GM21381 (cell line): ENCODE measurements around the gene LSM10.

Experiments used
- ATAC-seq: cut with Tn5 transposase; IDR thresholded peaks from one replicate; pipeline ENCODE4 v1.9.1; 2021; ENCODE audit warnings: mild to moderate bottlenecking, moderate library complexity; ENCODE audit not compliant: unreplicated experiment

The LSM10 gene

DNA sequence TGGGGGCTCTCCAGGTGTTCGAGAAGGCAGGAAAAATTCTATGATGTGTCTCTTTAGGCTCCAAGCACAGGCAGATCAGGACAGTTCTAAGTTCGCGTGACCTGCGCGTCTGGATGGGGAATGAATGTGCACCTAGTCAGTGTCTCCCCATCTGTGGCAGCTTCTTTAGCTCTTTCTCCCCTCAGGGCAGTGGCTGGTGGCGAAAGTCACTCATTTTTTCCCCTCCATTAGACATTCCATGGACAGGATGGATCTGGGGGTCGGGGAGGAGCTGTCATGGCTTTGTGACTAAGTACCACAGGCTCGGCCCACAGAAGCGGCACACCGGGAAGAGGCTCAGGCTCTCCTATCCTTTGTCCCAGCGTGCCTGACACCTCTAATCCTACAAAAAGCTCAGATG lies 43.2 kb downstream of the LSM10 start:
- no peak for ATAC-seq

DNA sequence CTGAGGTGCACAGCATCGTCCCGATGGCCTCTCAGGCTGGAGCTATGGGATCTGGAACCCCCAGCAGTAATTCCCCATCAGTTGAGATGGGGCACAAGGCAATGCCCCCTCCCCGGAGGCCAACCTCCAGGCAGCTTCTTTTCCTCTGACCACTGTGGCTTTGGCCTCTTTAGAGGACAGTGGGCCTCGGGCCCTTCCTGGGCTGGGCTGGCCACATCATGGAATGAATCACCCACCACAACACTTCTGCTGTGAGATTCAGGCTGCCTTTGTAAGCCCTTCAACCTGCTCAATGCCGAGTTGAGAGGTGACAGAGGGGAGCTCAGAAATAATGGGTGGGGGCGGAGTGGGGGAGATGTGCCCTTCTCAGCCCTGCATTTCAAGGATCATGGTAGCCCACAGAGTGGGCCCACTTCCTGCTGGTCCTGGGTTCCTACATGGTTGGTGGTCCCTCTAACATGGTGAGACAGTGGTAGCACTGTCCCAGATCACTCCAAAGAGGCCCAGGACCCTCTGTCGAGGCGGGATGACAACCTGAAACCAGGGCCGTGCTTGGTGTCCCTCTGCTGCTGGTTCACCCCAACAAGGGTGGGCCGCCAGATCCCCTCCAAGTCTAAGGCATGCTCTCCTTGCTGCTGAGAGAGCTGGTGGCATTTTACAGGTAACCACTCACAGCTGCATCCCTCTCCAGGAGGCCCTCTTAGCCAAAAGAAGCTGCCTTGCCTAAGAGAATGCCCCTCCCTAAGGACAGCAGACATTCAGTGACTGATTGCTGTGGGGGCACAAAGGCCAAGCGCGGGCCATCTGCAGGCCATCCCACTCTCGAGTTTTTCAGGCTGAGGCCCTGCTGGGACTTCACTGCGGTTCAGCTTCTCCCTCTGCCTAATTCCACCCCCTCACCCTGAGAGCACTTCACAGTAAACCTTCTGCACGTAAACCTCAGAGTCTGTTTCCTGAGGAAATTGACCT lies 44.5 kb downstream of the LSM10 start:
- no peak for ATAC-seq

DNA sequence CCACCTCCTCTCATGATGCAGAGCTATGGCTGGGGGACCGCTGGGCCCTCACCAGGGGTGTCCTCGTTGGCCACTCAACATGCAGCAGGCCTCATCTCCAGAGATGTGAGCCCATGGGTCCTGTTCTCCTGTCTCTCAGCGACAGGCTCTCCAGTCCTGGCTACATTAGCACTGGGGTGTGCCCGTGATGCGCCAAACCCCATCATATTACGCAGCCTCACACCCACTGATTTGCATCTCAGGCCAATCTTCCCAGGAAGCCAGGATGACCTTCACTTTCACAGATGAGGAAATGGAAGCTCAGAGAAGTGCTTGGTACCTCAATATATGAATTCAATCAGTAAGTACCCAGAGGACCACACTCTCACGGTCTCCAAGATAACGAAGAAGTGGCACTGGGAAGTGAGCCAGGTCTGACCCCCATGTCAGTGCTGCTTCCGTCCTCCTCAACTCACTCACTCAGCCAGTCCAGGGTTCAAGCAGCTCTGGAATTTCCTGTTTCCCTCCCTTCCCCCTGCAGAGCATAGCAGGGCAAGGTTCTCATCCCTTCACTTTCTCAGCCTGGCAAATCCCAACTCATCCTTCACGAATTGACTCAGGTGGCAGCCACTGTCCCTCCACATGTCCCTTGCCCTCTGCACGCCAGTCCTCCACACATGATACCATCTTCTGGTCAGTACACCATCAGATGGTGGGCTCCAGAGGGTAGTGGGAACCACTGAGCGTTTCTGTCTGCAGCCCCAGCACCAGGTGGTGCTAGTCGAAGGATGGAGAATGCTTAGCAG lies 45.4 kb downstream of the LSM10 start:
- ATAC-seq: no peak

DNA sequence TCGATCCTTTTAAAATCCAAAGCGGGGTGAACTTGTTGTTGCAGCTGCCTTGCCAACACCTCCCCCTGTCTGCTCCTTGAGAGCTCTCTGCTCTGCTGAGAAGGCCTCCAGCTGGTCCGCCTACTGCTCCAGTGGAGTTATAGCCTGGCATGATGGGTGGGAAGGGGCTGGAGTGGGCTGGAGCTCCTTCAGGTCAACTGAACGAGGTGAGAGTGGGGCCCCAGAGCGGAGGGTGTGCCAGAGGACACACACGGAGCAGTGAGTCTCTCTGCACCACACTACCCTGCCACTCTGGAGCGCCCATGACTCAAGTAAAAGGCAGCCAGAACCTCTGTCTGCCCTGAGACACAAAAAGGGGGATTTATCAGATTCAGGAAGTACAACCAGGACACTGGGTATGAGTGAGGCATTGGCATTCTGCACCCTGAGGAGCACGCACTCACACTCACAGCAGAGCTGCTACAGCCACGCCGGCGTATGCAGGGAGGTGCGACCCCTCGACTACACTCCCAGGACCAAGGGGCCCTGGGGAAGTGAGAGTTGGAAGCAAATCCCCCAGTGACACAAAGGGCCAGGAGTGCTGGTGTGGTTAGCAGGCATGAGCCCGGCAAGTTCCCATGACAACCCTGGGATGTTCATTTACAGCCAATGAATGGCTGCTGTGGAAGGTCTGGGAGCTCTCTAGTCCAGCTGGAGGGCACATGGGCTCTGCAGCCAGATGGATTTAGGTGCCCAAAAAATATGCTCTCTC lies 46.3 kb downstream of the LSM10 start:
- ATAC-seq: no peak

DNA sequence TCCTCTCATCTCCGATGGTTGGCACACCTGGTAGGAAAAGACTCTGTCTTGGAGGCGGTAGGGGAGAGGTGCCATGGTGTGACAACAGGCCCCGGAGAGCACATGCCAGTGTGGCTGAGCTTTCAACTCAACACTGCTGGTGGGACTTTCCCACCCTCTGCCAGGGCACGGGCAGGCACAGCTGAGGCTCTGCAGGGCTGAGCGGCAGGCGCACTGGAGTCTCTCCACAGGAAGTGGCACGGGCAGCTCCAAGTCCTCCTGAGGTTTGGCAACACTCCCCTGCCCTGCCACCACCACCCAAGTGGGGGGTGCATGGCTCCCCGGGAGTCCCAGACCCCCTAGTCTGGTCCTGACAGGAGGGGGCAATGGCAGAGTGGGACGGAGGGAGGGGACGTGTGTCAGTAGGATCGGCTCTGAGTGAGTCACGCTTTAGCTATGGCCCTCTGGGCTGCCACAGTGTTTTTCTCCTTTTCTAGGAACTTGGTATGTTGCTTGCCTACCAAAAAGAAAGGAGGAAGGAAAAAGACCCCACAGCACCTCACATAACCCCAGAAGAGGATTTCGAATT lies 47.0 kb downstream of the LSM10 start:
- no peak for ATAC-seq

DNA sequence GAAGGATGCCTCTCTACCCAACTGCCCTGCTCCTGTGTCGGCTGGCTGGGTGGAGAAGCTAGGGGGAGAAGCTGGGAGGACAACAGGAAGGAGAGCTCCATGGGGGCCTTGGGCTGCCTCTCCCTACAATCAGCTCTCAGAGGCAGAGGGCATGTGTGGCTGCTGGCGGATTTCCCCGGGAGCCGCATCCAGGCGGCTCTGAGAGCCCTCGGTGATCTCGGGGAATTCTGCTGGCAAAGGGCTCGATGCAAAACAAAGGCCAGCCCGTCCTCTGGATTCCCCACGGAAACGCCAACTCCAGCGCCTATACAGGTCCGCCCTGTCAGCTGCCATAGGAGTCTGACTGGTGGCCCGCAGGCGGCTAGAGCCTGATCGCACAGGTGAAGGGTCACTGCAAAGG lies 47.9 kb downstream of the LSM10 start:
- no peak for ATAC-seq

DNA sequence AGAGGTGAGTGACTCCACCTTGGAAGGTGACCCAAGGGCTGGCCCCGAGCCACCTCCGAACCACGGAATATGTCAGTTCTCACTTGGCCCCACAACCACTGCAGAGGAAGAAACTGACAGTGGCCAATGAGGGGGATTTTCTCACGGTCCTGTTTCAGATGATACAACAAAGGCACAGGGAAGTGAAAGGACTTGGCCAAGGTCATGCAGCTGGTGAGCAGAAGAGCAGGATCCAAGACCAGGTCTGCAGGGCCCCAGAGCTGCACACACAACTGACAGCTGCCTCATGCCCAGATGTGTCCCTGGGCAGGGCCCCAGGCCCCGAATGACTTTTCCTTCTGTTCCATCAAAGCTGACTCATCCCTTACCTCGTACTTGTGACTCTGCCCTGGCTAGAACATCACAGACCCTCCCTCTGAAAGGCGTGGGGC lies 48.5 kb downstream of the LSM10 start:
- peak; percentile 70 for ATAC-seq

DNA sequence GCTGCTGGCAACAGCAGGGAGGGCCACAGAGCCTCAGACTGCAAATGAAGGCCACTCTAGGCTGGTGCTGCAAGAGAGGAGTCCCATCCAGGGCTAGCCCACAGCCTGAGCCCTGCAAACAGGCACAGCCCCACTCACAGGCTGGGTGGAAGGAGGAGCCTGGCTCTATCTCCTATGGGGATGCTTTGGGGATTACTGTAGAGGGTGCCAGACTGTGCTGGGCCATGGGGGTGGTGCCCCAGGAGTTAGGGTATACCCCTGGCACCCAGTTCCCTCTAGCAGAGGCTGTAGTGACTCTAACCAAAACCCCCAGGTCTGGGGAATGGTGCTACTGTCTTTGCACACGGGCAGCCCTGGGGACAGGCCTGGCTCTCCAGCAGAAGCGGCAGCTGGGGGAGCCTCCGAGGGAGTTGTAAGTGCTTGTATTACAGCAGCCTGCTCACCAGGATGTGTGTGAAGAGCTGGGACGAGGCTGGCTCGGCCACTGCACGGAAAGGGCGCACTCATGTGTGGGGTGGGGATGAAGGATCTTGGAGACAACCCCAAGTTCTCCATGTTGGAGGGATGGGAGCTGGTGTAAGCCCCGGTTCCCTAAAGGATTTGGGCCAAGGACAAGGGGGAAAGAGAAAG lies 50.9 kb downstream of the LSM10 start:
- no peak for ATAC-seq

DNA sequence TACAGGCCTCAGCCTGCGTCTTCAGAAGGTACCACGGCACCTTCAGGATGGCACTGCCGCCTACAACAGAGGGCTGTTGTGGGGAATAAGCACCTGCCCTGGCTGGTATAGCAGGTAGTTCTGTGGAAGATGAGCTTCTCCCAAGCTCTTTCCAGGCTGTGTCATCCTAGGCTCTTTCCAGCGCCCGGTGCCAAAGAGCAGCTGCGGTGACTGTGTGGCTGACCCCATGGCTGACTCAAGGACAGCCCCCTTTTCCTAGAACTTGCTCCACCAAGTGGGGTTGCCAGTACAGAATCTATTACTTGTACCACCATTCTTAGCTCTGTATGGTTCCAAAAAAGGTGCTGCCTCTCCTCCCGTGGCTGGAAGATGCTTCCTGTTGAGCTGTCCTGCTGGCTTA lies 52.4 kb downstream of the LSM10 start:
- ATAC-seq: no peak

DNA sequence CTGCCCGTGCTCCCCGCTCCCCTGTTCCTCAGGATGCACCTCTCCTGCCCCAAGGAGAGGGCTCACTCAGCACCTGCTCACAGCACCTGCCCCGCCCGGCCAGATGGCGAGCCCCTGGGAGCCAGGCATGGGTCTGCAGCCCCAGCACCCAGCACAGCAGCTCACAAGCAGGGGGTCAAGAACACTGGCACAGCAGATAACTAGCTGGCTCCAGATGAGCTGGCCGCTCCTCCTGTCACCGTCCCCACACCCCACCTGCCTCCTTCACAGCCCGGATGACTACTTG lies 53.4 kb downstream of the LSM10 start:
- ATAC-seq: no peak

DNA sequence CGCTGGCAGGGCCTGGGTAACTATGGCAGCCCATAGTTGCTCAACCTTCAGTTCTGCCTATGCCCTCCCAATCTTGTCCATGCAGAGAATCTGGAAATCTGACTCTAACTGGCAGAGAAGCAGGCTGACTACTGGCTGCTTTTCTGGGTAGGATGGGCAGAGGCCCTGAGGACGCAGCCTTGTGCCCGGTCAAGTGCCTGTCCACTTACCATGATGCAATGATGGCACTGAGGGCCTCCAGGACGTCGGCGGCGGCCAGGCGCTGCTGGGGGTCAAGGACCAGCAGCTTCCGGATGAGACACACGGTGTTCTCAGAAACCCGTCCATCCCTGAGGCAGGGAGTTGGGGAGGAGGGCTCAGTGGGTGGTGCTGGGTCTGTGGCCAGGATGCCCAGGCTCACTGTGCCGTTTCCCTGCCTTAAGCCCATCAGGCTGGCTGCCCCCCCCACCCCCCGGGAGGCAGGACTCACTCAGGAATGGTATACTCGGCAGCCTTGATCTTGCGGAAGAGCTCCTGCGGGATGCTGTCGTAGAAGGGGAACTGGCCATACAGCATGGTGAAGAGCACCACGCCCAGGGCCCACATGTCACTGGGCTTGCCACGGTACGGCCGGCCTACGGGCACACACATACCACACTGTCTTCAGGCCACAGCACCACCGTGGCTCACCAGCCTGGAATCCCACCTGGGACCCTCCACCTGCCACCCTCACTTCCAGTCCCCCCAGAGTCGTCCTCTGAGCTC lies 53.9 kb downstream of the LSM10 start:
- ATAC-seq: no peak
